ENCODE results near the gene TDRD15. TPM values are rescaled to one million over a fixed set of nuclear protein-coding genes. Genes with fewer than 3 reads are reported as not detected.

The TDRD15 gene
- total and polyA plus RNA-seq, 2 donors (not counting 3 experiments of a cell fraction or from before 2014, with no cell fraction given) = not detected

DNA sequence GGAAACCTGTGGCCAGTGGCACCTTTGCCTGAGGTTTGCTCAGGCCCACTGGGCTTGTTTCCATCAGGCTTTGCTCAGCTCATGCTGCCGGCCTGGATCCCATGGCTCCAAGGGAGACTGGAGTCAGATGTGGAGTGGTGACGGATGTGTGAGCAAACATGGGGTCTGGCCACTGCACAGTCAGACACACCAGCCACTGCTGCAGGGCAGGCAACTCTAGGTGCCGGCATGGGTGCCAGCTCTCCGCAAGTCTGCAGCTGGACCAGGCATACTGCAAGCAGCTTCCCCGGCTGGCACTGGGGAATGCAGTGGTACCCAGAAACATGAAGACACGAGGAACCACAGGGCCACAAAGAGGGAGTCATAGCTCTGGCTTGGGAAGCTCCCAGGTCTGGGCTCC, 37.4 kb downstream of the TDRD15 start:
- intact Hi-C loops (cut with micrococcal nuclease) = no loop called here
- dilution Hi-C loops (cut with MboI; ENCODE audit: extremely low pct_ligation_motif_present, low sequenced_read_pairs) = no loop called here
- Histone ChIP-seq H3K9ac (replicated peaks; ENCODE audit: extremely low read depth, insufficient read depth, low read length) (no peak overlapping the region), H3K36me3 (ENCODE audit: control insufficient read depth in 2 of 2, extremely low read depth in 1 of 2, insufficient read depth in 2 of 2, low read length in 2 of 2) (no peaks in the 10 kb centered on the region), H3K4me2 (ENCODE audit: insufficient read depth, low read length) (no peak overlapping the region), H3K4me1 (ENCODE audit: control insufficient read depth, extremely low read depth, insufficient read depth, low read length) (no peaks in the 10 kb centered on the region), H3K9me3 (replicated peaks; ENCODE audit: control insufficient read depth, insufficient read depth, low read length) (no peaks in the 10 kb centered on the region), H3K4me3 (replicated peaks in 1 of 3; ENCODE audit: insufficient read depth in 1 of 3, low read depth in 1 of 3, low read length in 3 of 3) (no peak overlapping the region), H3K9me1 (replicated peaks; ENCODE audit: control insufficient read depth, extremely low read depth, insufficient read depth, low read length) (no peaks in the 10 kb centered on the region), H4K20me1 (replicated peaks; ENCODE audit: control insufficient read depth, extremely low read depth, insufficient read depth, low read length) (no peaks in the 10 kb centered on the region), H3K27me3 (ENCODE audit: control insufficient read depth in 2 of 2, insufficient read depth in 2 of 2, low read length in 2 of 2) (no peaks in the 10 kb centered on the region), H2AFZ (ENCODE audit: low read depth, low read length) (no peak overlapping the region), H3K27ac (ENCODE audit: insufficient read depth, low read depth, low read length) (no peak overlapping the region), H3K79me2 (ENCODE audit: control insufficient read depth, insufficient read depth, low read length) (no peaks in the 10 kb centered on the region)
- no peak for TF ChIP-seq JUN (IDR thresholded peaks at IDR 0.05; ENCODE audit: borderline replicate concordance, insufficient read depth, insufficient read length, low read depth)
- CTCF ChIA-PET = no interaction called here
- BruUV-seq (replicated peaks) = no TSS peak
- no peak for FAIRE-seq
- POLR2A ChIA-PET = no interaction called here
- no peak for DNase-seq (ENCODE audit: low read depth, low spot score)

DNA sequence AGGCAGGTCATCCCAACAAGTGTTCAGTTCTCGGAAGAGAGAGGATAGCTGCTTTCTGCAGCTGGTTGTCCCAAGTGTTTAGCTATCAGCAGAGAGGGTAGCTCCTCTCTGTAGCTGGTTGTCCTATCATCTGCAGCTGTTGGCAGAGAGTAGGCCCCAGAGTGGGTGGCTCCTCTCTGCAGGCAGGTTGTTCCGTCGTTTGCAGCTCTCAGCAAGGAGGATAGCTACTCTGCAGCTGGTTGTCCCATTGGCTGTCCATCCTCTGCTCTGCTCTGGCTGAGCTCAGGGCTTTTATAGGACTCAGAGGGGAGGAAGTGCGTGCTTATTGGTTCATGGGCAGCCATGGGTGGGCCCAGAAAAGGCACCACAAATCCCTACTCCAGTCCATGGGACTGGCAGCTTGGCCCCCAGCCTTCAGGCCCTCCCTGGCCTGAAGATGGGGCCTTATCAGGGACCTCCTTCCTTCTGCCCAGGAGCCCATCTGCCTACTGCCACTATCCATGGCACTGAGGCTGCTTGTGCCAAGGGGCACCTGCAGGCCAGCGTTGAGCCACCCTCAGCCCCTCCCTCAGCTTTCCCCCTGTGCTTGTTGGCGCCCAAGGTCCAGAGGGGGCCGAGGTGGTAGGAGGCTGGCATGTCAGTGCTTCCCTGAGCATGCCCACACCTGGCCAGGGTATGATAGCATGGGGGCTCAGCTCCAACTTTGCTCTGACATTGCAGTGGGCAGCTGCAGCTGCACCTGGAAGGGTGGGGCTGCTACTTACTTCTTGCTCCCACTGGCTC, 38.3 kb downstream of the TDRD15 start:
- Histone ChIP-seq H3K4me2 (ENCODE audit: insufficient read depth, low read length) (no peak overlapping the region), H3K27me3 (ENCODE audit: control insufficient read depth in 2 of 2, insufficient read depth in 2 of 2, low read length in 2 of 2) (no peaks in the 10 kb centered on the region), H3K36me3 (ENCODE audit: control insufficient read depth in 2 of 2, extremely low read depth in 1 of 2, insufficient read depth in 2 of 2, low read length in 2 of 2) (no peaks in the 10 kb centered on the region), H3K79me2 (ENCODE audit: control insufficient read depth, insufficient read depth, low read length) (no peaks in the 10 kb centered on the region), H3K9me3 (replicated peaks; ENCODE audit: control insufficient read depth, insufficient read depth, low read length) (no peaks in the 10 kb centered on the region), H3K9ac (replicated peaks; ENCODE audit: extremely low read depth, insufficient read depth, low read length) (no peak overlapping the region), H3K9me1 (replicated peaks; ENCODE audit: control insufficient read depth, extremely low read depth, insufficient read depth, low read length) (no peaks in the 10 kb centered on the region), H2AFZ (ENCODE audit: low read depth, low read length) (no peak overlapping the region), H3K4me1 (ENCODE audit: control insufficient read depth, extremely low read depth, insufficient read depth, low read length) (no peaks in the 10 kb centered on the region), H3K27ac (ENCODE audit: insufficient read depth, low read depth, low read length) (no peak overlapping the region), H3K4me3 (replicated peaks in 1 of 3; ENCODE audit: insufficient read depth in 1 of 3, low read depth in 1 of 3, low read length in 3 of 3) (no peak overlapping the region), H4K20me1 (replicated peaks; ENCODE audit: control insufficient read depth, extremely low read depth, insufficient read depth, low read length) (no peaks in the 10 kb centered on the region)
- CTCF ChIA-PET = no interaction called here
- no peak for DNase-seq (ENCODE audit: low read depth, low spot score)
- no TSS peak for BruUV-seq (replicated peaks)
- TF ChIP-seq, protein P1, sequence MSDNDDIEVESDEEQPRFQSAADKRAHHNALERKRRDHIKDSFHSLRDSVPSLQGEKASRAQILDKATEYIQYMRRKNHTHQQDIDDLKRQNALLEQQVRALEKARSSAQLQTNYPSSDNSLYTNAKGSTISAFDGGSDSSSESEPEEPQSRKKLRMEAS (IDR thresholded peaks at IDR 0.05; ENCODE audit: insufficient read depth, insufficient read length) = no peak
- TF ChIP-seq MYC (IDR thresholded peaks at IDR 0.05; ENCODE audit: low read depth, low read length) (no peak), GATA2 (IDR thresholded peaks at IDR 0.05; ENCODE audit: insufficient read depth, insufficient read length, low read depth, low read length) (no peak)
- POLR2A ChIA-PET = no interaction called here
- intact Hi-C loops (cut with micrococcal nuclease) = no loop called here
- dilution Hi-C loops (cut with MboI; ENCODE audit: extremely low pct_ligation_motif_present, low sequenced_read_pairs) = no loop called here
- no peak for FAIRE-seq
